22Rv1 (cell line): Measurements from ENCODE around the gene ZNF506.
"Not testable (repeated sequence)": the region's sequence is repeated elsewhere in the genome, so short reads cannot be mapped to it uniquely, and the experiment has no call there.

Source experiments
- H3K27ac ChIP-seq: fragments of 450-650 bp; 2 replicates; pipeline ENCODE4 v1.5.1; 2017
- CTCF ChIP-seq: fragments of 450-650 bp; IDR thresholded peaks from 2 replicates; pipeline ENCODE4 v1.5.1; 2017; ENCODE audit warnings: mild to moderate bottlenecking
- ZFX ChIP-seq: fragments of 450-650 bp; IDR thresholded peaks from 2 replicates; pipeline ENCODE4 v1.6.1; 2017; ENCODE audit warnings: antibody characterized with exemption, borderline replicate concordance

Gene ZNF506

DNA sequence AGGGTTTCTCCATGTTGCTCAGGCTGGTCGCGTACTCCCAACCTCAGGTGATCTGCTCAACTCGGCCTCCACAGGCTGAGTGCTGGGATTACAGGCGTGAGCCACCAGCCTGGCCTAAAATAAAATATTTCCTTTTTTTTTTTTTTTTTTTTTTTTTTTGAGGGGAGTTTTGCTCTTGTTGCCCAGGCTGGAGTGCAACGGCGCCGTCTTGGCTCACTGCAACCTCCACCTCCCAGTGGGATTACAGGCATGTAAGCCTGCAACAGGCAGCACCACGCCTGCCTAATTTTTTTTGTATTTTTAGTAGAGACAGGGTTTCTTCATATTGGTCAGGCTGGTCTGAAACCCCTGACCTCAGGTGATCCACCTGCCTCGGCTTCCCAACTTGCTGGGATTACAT, 4.9 kb downstream of the ZNF506 start:
- no peak overlapping the region for H3K27ac ChIP-seq
- no peak for TF ChIP-seq ZFX
- TF ChIP-seq CTCF = no peak

- not testable (repeated sequence) for H3K27ac ChIP-seq
These were observed 9.6 kb downstream of the ZNF506 start for GRCh38 chr19:19811999-19812398.

GRCh38 chr19:19805480-19805879, 16.1 kb downstream of the ZNF506 start:
- no peak overlapping the region for H3K27ac ChIP-seq
- TF ChIP-seq ZFX (no peak), CTCF (no peak)

GRCh38 chr19:19788015-19788414, 33.5 kb downstream of the ZNF506 start:
- no peak for TF ChIP-seq ZFX
- TF ChIP-seq CTCF = no peak
- H3K27ac ChIP-seq = no peak overlapping the region

- not testable (repeated sequence) for H3K27ac ChIP-seq
These were observed 36.1 kb downstream of the ZNF506 start for GRCh38 chr19:19785476-19785875.

DNA sequence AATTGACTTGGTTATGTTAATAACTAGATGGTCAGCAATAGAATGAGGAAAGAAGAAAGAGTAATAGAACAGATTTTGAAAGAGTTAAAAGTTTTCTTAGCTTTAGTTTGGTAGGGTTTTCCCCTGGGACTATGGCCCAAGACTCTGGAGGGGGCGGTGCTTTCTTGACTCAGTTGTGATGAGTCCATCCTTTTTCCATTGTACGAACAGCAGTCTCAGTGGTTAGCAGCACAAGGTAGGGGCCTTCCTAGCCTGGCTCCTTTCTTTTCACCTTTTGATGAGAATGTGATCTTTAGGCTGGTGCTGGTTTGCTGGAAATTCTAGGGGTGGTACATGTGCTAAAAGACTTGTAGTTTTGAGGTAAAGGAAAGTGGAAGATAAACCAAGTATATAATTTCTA, 38.8 kb downstream of the ZNF506 start:
- no peak overlapping the region for H3K27ac ChIP-seq
- TF ChIP-seq CTCF = no peak
- no peak for TF ChIP-seq ZFX

DNA sequence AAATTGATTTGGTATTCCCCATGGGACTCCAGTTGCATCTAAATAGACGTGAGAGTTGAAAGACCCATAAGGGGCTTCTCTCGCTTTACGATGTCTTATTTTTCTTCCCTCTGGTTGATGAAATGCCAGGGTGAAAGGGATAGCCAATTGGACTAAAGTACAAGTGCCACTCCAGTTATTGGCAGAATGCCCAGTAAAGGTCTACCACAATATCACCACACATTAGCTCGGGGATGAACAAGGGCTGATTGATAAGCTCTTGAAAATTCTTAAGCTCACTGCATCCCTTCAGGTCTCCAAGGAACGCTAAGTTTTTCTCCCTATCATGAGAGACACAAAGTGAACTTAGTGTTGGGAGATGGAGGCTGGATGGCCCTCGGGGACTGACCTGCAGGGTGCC, 39.8 kb downstream of the ZNF506 start:
- H3K27ac ChIP-seq = not testable (repeated sequence)

DNA sequence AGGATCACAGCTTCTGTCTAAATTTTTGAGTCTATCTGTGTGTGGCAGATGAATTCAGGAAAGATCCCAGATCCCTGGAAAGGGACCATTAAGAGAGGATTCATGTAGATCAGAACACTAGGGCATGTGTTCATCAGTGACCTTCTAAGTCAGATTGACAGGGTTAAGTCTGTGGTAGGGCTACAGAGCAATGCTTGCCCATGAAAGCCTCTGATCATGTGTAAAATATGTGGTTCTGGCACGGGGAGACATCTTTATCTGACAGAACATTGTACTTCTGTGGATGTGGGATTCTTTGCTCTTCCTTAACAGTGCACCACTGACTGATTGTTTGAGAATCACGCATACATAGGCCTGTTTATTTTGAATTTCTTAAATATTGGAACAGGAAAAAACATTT, 42.9 kb downstream of the ZNF506 start:
- H3K27ac ChIP-seq = no peak overlapping the region
- TF ChIP-seq CTCF = no peak
- no peak for TF ChIP-seq ZFX

- no peak for TF ChIP-seq ZFX
- no peak for TF ChIP-seq CTCF
- H3K27ac ChIP-seq = no peak overlapping the region
These were observed 43.9 kb downstream of the ZNF506 start for GRCh38 chr19:19777692-19778091.
